DMS114 treated with DMSO at 0.1 percent for 48 hours (cell line): Measurements from ENCODE around the gene ACTN1.
"Not testable (repeated sequence)": the region's sequence is repeated elsewhere in the genome, so short reads cannot be mapped to it uniquely, and the experiment has no call there.

Source experiments
- DNase-seq: peaks from one replicate; lab custom pipeline; 2025; ENCODE audit not compliant: unreplicated experiment; lab: John Stamatoyannopoulos, UW

ACTN1 gene

GRCh38 chr14:68979021-68979721 lies at the start of gene ACTN1:
Gene ACTN1 (minus strand): TSS chr14:68979302. CDS start chr14:68979056, 246 bp downstream.
- peak; percentile 85 for DNase-seq

GRCh38 chr14:69027242-69027913 lies 48.3 kb upstream of the ACTN1 start:
- DNase-seq, result no peak

DNA sequence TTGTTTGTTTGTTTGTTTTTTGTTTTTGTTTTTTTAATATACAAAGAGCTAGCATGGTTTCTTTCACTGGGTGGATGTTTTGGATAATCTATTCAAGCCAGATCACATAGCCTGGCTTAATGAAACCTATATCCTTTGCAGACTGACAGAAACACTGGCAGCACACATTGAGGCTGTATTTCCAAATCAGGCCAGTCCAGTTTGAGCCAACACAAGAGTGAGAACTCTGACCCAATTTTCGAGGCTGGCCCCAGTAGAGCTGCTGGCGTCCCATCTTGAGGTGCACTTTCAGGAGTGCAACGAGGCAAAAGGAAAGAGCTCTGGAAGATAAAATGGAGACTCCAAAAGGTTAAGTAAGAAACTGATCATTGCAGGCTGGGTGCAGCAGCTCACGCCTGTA lies 43.9 kb upstream of the ACTN1 start:
- no peak for DNase-seq

DNA sequence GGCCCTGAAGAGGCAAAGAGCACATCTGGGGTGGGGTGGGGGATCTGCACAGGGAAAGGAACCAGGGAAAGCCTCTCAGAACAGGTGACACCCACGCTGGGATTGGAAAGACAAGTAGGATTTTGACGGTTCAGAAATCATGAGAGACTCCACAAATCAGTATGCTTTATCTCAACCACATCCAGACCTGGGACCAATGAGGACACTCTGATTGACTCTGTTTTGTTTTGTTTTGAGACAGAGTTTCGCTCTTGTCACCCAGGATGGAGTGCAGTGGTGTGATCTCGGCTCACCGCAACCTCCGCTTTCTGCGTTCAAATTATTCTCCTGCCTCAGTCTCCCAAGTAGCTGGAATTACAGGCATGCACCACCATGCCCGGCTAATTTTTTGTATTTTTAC lies 43.0 kb upstream of the ACTN1 start:
- not testable (repeated sequence) for DNase-seq

DNA sequence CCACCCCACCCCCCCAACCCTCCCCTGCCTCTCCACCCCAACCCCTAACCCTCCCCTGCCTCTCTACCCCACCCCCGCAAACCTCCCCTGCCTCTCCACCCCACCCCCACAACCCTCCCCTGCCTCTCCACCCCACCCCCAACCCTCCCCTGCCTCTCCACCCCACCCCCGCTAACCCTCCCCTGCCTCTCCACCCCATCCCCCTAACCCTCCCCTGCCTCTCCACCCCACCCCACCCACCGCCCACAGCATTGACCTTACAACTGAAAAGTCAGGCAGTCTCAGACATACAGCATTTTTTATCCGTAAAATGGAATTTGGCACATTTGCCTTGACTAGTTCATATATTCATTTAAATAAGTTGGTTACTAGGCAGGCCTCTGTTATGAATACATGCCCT lies 38.6 kb upstream of the ACTN1 start:
- DNase-seq, result no peak

DNA sequence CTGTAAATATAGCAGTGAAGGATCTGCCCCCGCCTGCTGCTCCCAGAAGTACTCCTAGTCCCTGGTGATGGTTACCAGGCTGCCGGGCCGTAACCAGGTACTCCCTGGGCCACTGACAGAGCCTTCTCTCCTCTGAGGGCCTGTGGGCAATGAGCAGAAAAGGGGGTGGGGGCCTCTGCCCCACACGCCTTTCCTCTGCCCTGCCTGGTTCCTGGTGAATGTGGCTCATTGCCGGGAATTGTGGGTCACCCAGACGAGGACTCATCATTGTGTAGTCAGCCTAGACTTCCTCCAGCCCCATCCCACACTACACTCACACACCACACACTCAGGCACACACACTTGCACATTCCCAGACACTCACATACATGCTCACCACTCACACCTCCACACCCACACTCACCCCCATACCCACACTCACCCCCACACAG lies 35.7 kb upstream of the ACTN1 start:
- no peak for DNase-seq

- no peak for DNase-seq
Observed at GRCh38 chr14:69013943-69014782, 35.1 kb upstream of the ACTN1 start.

DNA sequence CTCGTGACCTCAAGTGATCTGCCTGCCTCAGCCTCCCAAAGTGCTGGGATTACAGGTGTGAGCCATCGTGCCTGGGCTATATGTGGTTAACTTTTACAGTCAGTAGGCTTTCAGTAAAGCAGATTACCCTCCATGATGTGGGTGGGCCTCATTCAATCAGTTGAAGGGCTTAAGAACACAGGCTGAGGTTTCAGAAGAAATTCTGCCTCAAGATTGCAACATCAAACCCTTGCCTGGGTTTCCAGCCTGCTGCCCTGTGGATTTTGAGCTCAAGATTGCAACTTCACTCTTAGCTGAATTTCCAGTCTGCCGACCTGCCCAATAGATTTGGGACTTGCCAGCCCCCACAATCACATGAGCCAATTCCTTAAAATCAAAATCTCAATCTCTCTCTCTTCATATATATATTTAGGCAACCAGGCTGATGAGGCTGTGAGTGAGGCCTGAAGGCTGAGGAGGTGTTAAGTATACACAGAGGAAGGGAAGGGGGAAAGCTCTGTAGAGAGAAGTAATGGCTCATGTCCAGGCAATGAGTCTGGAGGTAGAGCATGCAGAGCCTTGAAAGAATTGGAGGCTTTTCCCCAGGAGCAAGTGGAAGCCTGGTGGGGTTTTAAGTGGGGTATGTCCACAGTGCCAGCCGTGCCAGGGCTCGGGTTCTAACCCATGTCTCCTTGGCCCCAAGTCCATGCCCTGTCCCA lies 33.3 kb upstream of the ACTN1 start:
- DNase-seq, result no peak

DNA sequence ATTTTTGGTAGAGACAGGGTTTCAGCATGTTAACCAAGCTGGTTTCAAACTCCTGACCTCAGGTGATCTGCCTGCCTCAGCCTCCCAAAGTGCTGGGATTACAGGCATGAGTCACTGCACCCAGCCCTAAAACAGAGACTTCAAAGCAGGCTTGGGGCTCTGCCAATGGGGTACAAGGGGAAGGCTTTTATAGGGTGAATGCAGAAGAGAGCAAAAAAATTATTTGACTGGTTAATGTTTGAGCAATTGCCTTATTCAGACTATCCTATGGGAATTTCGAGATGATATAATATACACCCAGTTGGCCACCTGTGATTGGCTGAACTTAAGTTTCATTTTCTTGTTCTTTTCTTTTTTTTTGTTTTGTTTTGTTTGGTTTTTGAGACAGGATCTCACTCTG lies 31.5 kb upstream of the ACTN1 start:
- DNase-seq, result no peak

DNA sequence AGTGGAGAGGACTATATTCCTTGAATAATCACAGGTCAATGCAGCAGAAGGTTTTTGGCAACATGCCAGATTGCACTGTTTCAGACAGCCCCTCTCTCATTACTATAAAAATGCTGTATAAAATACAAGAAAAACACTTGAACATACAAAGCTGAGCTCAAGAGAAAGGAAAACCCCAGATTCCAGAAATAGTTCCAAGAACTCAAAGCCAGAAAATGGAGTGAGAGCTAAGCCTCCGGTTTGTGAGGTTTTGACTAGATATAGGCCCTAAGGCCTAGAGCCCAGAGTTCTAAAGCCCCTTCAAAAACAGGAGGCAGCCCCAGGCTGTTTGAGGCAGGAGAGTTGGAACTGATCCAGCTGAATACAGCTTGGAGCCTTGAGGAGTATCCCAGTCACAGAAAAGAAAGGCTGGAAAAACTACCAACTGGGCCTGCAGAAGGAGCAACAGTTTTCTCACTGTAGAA lies 29.4 kb upstream of the ACTN1 start:
- DNase-seq, result no peak

GRCh38 chr14:69006346-69006745 lies 27.2 kb upstream of the ACTN1 start:
- DNase-seq, result no peak

- DNase-seq, result no peak
Observed at GRCh38 chr14:69005432-69006148, 26.5 kb upstream of the ACTN1 start.

DNA sequence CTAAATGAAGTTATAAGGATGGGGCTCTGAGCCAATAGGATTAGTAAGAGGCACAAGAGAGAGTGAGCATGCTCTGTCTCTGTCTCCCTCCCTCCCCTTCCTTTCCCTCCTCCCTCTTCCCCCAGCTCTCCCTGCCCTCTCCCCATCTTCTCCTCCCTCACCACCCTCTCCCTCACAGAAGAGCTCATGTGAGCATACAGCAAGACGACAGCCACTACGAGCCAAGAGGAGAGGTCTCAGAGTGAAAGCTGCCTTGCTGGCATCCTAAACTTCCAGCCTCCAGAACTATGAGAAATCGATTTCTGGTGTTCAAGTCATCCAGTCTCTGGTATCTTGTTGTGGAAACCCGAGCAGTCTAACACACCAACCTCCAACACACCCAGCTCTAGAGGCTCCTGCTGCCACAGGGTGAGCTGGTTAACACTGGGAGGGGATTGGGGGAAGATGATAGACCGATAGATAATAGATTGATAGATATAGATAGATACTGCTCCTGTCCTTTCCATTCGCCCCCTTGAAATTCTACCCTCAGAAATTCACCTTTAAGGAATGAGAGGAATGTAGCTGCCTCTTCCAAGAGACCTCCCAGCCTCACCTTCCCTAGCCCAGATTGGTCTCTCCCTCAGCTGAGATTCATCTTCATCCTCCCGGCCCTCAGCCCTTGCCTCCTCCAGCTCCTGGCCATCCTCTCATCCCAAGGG lies 25.8 kb upstream of the ACTN1 start:
- no peak for DNase-seq

DNA sequence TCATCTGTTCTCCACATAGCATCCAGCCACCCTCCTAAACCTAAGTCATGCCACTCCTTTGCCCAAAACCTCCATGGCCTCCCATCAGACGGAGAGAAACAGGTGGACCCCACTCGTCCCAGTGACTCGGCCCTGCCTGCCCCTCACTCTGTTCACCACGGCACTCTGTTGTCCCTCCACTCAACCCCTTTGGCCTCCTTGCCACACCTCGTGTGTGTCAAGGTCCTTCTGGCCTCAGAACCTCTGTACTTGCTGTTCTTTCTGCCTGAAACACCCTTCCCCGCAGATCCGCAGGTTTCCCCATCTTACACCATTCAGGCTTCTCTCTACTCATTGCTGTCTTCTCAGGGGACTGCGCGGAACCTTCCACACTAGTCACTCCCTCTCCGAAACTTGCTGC lies 24.5 kb upstream of the ACTN1 start:
- DNase-seq, result no peak

GRCh38 chr14:69002069-69002468 lies 23.0 kb upstream of the ACTN1 start:
- no peak for DNase-seq

DNA sequence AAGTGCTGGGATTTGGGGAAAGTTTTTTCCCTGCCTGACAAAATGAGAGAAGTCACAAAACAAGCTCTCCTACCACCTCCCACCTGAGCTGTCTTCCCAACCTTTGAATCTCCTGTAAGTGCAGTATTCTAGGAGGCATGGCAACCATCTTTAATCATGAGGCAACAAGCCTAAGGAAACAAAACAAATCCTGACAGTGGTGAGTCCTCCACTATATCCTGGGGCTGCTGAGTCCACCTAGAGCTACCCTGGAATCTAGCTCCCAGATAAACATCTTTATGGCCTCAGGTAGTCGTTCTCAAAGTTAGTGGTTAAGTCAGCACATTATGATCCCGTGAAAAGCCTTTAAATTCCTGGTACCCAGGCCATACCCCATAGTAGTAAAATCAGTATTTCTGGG lies 22.3 kb upstream of the ACTN1 start:
- DNase-seq, result no peak

DNA sequence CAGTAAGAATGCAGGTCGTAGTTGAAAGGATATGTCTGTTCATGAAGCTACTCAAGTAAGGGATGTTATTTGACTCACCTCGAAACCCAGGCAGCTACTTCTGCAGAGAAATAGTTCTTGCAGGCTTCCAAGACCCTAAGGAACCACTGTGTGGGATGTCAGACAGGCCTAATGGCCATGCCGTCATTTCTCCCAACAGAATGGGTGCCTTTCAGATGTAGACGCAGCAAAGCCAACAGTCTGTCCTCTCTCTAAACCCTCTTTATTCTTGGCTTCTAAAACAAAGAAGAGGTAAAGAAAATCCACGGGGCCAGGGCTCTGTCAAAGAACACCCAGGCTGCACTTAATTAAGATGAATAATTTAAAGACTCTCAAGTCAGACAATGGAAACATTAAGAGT lies 19.0 kb upstream of the ACTN1 start:
- DNase-seq, result no peak

DNA sequence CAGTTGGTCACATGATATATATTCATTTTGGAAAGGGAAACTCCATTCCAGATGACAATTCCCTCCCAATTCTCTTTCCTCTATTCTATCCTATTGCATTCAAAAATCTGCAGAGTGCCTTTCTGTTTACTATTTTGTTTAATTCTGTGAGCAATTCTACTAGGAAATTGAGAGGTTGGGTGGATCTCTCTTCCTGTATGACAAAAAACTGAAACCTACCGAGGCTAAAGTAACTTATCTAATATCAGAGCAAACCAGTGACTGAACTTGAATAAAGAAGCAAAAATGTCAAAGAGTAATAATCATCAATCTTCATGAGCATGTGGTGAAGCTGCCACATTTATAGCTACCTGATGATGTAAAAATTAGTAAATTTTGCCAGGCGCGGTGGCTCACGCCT lies 16.6 kb upstream of the ACTN1 start:
- no peak for DNase-seq

DNA sequence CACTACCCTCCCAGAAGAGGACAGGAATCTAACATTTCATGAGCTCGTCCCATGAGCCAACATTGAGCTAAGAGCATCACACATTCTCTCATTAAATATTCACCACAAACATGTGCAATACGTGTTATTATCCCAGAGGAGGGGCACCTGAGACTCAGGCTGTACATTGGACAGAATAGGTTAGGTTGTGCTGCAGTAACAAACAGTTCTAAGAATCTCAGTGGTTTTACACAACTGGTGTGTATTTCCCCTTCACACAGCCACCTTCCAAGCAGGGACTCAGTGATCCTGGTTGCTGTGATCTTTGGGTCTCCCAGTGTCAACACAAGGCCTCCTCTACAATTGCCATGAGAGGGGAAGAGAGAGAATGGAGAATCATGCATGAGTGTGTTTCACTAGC lies 15.0 kb upstream of the ACTN1 start:
- DNase-seq, result no peak

DNA sequence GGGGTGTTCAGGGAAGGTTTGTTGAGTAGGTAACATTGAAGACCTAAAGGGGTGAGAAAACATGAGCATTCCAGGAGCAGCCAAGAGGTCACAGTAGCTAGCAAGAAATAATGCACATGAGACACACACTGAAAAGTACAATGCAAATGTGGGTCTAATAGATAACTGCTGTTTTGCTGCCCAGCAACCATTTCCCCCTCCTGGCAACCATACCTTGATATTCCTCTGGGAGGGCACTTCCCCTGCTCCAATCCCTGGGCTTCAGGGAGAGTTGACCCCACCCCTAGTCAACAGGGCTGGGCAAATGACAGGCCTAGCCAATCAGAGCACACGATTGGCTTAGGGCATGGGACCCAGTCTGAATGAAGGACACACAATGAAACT lies 8.5 kb upstream of the ACTN1 start:
- DNase-seq, result no peak
